ENCODE data around the gene MYORG.
"Not testable (repeated sequence)": the region's sequence is repeated elsewhere in the genome, so short reads cannot be mapped to it uniquely, and the experiment has no call there.

Gene MYORG

GRCh38 chr9:34369636-34370035, 7.1 kb downstream of the MYORG start:
- no peak for DNase-seq (ENCODE audit: low read depth in 2 of 2)

DNA sequence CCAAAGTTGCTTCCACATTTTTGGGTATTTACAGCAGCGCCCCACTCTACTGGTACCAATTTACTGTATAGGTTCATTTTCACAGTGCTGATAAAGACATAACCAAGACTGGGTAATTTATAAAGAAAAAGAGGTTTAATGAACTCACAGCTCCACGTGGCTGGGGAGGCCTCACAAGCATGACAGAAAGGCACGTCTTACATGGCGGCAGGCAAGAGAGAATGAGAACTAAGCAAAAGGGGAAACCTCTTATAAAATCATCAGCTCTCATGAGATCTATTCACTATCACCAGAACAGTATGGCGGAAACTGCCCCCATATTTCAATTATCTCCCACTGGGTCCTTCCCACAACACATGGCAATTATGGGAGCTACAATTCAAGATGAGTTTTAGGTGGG, 7.9 kb downstream of the MYORG start:
- DNase-seq (ENCODE audit: low read depth in 2 of 2): not testable (repeated sequence)

DNA sequence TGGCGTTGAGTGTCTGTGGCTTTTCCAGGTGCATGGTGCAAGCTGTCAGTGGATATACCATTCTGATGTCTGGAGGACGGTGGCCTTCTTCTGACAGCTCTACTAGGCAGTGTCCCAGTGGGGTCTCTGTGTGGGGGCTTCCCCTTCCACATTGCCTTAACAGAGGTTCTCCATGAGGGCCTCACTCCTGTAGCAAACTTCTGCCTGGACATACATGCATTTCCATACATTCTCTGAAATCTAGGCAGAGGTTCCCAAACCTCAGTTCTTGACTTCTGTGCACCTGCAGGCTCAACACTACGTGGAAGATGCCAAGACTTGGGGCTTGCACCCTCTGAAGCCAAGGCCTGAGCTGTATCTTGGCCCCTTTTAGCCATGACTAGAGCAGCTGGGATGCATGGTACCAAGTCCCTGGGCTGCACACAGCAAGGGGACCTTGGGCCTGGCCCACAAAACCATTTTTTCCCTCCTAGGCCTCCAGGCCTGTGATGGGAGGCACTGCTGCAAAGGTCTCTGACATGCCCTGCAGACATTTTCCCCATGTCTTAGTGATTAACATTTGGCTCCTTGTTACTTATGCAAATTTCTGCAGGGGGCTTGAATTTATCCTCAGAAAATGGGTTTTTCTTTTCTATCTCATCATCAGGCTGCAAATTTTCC, 8.8 kb downstream of the MYORG start:
- DNase-seq (ENCODE audit: low read depth in 2 of 2): not testable (repeated sequence)

DNA sequence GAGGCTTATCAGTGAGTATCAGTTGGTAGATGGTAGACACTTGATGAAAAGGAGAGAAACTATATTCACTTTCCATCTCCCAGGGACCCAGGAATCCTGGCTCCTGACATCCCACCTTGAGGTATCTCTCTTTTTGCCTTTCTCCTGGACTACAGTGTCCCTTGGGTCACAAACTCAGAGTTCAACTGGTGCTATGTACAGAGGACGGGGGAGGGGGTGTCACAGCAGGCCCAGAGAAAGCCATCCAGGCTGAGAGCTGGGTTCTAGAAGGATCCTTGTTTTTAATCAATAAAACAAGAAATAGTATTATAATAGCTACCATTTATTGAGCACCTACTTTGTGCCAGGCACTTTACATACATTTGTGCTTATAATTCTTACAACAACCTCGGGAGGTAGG, 10.3 kb downstream of the MYORG start:
- DNase-seq (ENCODE audit: low read depth in 2 of 2): no peak

- DNase-seq (ENCODE audit: low read depth in 2 of 2): no peak
Measured at GRCh38 chr9:34365282-34365681, 11.4 kb downstream of the MYORG start.

GRCh38 chr9:34363619-34364351, 12.9 kb downstream of the MYORG start:
- no peak for DNase-seq (ENCODE audit: low read depth in 2 of 2)

DNA sequence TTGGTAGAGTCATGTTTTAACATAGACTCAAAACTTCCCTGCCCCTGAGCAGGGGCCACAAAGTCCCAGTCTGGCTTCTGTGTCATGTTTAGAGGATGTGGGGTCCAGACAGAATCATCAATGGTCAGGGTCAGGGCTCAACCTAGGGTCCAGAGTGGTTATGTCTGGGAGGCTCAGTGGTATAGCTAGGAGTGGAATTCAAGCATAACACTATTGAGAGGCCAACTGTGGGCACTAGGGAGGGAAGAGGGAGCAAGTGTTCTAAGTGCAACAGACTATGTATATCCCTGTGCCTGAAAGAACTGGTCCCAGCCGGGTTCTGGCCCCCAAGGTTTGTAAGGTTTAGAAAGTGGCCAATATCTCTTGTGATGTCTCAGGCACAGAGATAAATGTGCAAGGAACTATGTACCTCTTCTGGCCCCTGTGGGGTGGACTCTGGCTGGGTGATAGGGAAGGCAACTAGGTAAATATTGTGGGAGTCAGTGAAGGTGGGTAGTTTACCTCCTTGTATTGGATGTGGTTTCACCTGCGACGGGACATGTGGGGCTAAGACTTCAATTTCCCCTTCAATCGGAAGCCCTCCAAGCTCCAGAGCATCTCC, 14.0 kb downstream of the MYORG start:
- no peak for DNase-seq (ENCODE audit: low read depth in 2 of 2)

DNA sequence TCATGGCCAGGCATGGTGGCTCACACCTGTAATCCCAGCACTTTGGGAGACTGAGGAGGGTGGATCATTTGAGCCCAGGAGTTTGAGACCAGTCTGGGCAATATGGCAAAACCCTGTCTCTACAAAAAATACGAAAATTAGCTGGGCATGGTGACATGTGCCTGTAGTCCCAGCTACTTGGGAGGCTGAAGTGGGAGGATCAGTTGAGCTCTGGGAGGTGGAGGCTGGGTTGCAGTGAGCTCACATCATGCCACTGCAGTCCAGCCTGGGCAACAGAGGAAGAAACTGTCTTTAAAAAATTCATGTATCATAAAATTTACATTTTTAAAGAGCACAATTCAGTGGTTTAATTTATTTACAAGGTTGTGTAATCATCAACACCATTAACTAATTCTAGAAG, 23.7 kb downstream of the MYORG start:
- DNase-seq (ENCODE audit: low read depth in 2 of 2): not testable (repeated sequence)

- DNase-seq (ENCODE audit: low read depth in 2 of 2): not testable (repeated sequence)
Measured at GRCh38 chr9:34352122-34352652, 24.5 kb downstream of the MYORG start.

- DNase-seq (ENCODE audit: low read depth in 2 of 2): no peak
Measured at GRCh38 chr9:34349324-34349723, 27.4 kb downstream of the MYORG start.

DNA sequence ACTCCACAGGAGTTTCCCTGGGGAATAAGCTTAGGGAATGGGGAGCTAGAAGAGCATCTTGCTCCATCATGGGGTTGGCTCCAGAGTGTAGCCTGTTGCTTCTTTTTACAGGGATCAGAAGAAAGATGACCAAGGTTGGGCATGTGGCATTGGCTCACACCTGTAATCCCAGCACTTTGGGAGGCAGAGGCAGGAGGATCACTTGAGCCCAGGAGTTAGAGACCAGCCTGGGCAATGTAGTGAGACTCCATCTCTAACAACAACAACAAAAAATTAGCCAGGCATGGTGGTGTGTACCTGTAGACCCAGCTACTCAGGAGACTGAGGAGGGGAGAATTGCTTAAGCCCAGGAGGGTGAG, 28.9 kb downstream of the MYORG start:
- no peak for DNase-seq (ENCODE audit: low read depth in 2 of 2)

DNA sequence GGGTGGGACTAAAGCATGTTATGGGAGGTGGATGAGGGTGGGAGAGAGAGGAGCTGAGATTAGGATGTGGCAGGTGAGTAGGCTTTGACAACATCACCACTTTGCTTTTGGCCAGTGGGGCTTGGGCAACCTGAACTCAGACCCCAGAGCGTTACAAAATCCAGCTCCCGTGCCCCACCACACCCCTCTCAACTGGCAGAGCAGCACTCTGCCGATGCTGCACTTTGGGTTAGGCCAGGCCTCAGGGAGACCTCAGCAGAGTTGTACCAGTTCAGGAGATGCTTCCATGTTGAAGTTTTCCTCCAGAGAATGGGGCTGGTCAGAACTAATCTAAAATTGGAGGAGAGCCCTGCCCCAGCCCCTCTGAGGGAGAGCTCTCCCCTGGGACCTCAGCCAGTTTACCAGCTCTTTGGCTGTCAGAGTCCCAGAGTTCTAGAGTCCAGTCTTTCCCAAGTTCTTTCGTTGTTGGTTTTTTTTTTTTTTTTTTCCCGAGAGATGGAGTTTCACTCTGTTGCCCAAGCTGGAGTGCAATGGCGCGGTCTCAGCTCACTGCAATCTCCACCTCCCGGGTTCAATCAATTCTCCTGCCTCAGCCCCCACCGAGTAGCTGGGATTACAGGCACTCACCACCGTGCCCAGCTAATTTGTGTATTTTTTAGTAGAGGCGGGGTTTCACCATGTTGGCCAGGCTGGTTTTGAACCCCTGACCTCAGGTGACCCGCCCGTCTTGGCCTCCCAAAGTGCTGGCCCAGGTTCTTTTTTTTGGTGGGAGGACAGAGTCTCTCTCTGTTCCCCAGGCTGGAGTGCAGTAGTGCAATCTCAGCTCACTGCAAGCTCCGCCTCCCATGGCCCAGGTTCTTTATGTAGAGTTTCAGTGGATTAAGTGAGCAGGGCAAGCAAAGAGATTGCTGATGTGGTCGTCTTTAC, 29.6 kb downstream of the MYORG start:
- no peak for DNase-seq (ENCODE audit: low read depth in 2 of 2)

DNA sequence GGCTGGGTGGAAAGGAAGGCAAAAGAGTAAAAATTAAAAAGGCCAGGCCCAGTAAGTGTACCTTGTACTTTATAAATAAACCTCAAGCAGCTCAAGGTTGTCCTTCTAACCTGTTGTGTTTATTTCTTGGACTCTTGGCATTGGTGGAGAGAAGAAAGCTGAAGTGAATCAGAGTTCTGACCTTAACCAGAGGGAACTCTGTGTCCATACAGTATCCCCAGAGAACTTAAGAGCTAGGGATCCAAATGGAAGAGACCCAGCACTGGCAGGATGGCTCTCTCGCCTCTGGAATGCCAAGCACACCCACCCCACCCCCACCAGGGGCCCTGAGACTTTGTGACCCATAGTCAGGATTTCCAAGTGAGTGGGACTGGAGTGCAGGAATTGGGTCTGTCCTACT, 33.1 kb downstream of the MYORG start:
- no peak for DNase-seq (ENCODE audit: low read depth in 2 of 2)

- no peak for DNase-seq (ENCODE audit: low read depth in 2 of 2)
Measured at GRCh38 chr9:34343090-34343489, 33.6 kb downstream of the MYORG start.

- no peak for DNase-seq (ENCODE audit: low read depth in 2 of 2)
Measured at GRCh38 chr9:34341659-34342295, 34.9 kb downstream of the MYORG start.

DNA sequence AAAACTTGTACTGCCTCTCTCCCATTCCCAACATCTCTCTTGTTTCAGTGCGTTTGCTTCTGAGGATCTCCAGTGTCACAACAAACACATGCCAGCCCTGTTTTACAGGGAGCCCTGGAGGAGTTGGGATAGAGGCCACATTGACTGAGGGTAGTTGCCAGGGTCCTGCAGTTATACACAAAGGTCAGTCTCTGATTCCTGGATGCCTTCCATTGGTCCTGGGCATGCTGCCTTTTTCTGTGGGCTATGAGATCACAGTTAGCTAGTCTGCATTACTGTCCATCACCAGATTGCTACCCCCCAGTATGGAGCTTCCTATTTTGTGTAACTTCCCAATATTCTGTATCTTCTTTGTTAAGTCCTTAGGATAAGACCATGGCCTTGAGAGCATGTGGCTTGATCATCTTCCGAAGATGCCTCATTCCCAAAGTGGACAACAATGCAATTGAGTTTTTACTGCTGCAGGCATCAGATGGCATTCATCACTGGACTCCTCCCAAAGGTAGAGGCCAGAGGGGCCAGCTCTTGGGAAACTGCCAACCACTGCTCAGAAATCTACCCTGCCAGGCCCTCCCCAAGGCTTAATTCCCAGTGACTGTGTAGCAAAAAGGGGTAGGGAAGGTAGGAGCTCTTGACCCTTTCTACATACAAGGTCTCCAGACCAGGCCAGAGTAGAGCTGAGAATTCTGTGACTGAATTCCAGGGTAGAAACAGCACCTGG, 37.9 kb downstream of the MYORG start:
- DNase-seq (ENCODE audit: low read depth in 2 of 2): no peak

GRCh38 chr9:34338079-34338478, 38.6 kb downstream of the MYORG start:
- not testable (repeated sequence) for DNase-seq (ENCODE audit: low read depth in 2 of 2)

GRCh38 chr9:34337403-34337802, 39.3 kb downstream of the MYORG start:
- DNase-seq (ENCODE audit: low read depth in 2 of 2): no peak

GRCh38 chr9:34335376-34335775, 41.3 kb downstream of the MYORG start:
- no peak for DNase-seq (ENCODE audit: low read depth in 2 of 2)

DNA sequence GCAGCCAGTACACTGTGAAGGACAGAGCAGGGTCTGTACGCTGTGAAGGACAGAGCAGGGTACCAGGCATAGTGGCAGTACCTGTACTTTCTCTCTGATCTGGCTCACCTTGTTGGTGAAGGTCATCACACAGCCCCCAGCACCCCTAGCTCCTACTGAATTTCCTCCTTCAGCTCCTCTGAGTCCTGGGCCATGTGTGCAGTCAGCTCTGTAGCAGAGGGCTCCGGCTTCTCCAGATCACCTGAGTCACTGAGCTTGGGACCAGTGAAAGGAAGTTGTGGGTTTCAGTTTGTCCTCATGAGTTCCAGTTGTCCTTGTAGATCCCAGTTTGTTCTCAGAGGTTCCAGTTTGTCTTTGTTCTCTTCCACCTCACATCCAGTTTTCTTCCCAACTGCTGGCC, 41.8 kb downstream of the MYORG start:
- DNase-seq (ENCODE audit: low read depth in 2 of 2): no peak

- no peak for DNase-seq (ENCODE audit: low read depth in 2 of 2)
Measured at GRCh38 chr9:34334337-34334824, 42.3 kb downstream of the MYORG start.

All from stimulated activated CD8-positive, alpha-beta memory T cell treated with anti-CD3 and anti-CD28 coated beads, Interleukin-2, amount 100 ng/mL, for 48 hours (primary cell).